ENCODE results near the gene NEU3. TPM values are rescaled to one million over a fixed set of nuclear protein-coding genes. Genes with fewer than 3 reads are reported as not detected.
A peak's percentile ranks its signal among the peaks of the same experiment; 100 is the strongest.
"Not testable (repeated sequence)": the region's sequence is repeated elsewhere in the genome, so short reads cannot be mapped to it uniquely, and the experiment has no call there.

Gene NEU3
- total and polyA plus RNA-seq, 4 experiments from 2014 or later: 0.64 to 15.7 (median 7.4) TPM

DNA sequence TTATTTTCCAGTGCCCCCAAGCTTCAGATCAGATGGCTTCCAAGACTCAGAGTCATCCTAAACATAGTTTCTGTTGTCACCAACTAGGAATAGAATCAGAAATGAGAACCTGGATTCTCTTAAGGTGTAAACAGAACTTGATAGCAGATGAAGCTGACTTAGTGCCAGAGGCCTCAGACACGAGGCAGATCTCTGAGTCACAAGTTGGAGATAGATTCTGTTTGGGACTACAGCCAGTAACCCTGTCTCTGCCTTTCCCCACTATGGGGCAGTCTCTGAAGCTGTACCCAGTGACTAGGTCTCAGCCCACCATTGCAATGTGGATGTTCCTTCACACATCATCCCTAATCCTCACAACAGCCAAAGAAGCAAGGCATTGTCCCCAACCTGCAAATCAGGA lies 25.4 kb downstream of the NEU3 start:
- H3K27me3 ChIP-seq (ENCODE audit: insufficient read depth, low read length): no peaks in the 10 kb centered on the region
- no peak overlapping the region for H3K4me3 ChIP-seq (ENCODE audit: low read length in 2 of 2)
- H3K4me3 Mint-ChIP-seq: no peak overlapping the region
- no peaks in the 10 kb centered on the region for H3K9me3 ChIP-seq (ENCODE audit: control insufficient read depth in 1 of 2, low read length in 2 of 2)
- H3K4me1 ChIP-seq (ENCODE audit: insufficient read depth, low read length): no peaks in the 10 kb centered on the region
- ChIA-PET POLR2A (ENCODE audit: partially characterized antibody) (no interaction called here), CTCF (ENCODE audit: partially characterized antibody) (interaction anchor here (1.0 to 6.9 kb wide), 2 partner anchors 8 to 191 kb away, joined by 3 to 47 read pairs; no protein-coding TSS in a partner anchor)
- peaks cover 0 to 6% (median 2%) of the 10 kb centered on the region in 8 donors for H3K9me3 Mint-ChIP-seq
- H3K36me3 ChIP-seq (ENCODE audit: insufficient read depth, low read length): peaks cover 9% of the 10 kb centered on the region
- no peaks in the 10 kb centered on the region for H3K27me3 Mint-ChIP-seq
- no peak overlapping the region for H3K27ac Mint-ChIP-seq
- H3K36me3 Mint-ChIP-seq: peaks cover 17 to 23% of the 10 kb centered on the region in 2 donors
- H3K27ac ChIP-seq (ENCODE audit: low read depth, low read length): no peak overlapping the region
- peaks cover 0 to 4% (median 0%) of the 10 kb centered on the region in 4 donors for H3K4me1 Mint-ChIP-seq
- no peak for DNase-seq
- intact Hi-C loops (cut with micrococcal nuclease): no loop called here

DNA sequence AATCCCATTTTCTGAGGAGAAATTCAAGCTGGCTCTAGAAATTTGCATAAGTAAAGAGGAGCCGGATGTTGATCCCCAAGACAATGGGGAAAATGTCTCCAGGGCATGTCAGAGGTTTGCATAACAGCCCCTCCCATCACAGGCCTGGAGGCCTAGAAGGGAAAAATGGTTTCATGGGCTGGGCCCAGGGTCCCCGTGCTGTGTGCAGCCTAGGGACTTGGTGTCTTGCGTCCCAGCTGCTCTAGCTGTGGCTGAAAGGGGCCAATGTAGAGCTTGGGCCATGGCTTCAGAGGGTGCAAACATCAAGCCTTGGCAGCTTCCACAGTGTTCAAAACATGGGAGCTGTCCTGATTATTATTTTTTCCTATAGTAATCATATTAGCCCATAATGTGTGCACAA lies 30.5 kb downstream of the NEU3 start:
- H3K27me3 ChIP-seq (ENCODE audit: insufficient read depth, low read length); H3K36me3 ChIP-seq (ENCODE audit: insufficient read depth, low read length); H3K36me3 Mint-ChIP-seq; POLR2A ChIA-PET (ENCODE audit: partially characterized antibody); H3K4me1 ChIP-seq (ENCODE audit: insufficient read depth, low read length); H3K9me3 Mint-ChIP-seq; H3K4me3 ChIP-seq (ENCODE audit: low read length in 2 of 2); DNase-seq; intact Hi-C loops (cut with micrococcal nuclease); H3K27ac ChIP-seq (ENCODE audit: low read depth, low read length); H3K4me3 Mint-ChIP-seq; H3K4me1 Mint-ChIP-seq; H3K9me3 ChIP-seq (ENCODE audit: control insufficient read depth in 1 of 2, low read length in 2 of 2); H3K27me3 Mint-ChIP-seq: not testable (repeated sequence)
- CTCF ChIA-PET (ENCODE audit: partially characterized antibody): interaction anchor here (0.9 kb wide), 1 partner anchor 203 kb away, joined by 3 read pairs; no protein-coding TSS in a partner anchor
- H3K27ac Mint-ChIP-seq: peak overlapping the region in 1 of 7 donors; percentile 14

GRCh38 chr11:75020328-75020727 lies 31.6 kb downstream of the NEU3 start:
- H3K27me3 Mint-ChIP-seq; H3K9me3 ChIP-seq (ENCODE audit: control insufficient read depth in 1 of 2, low read length in 2 of 2); H3K27me3 ChIP-seq (ENCODE audit: insufficient read depth, low read length); H3K27ac ChIP-seq (ENCODE audit: low read depth, low read length); H3K27ac Mint-ChIP-seq; H3K9me3 Mint-ChIP-seq; H3K4me1 Mint-ChIP-seq; H3K4me3 ChIP-seq (ENCODE audit: low read length in 2 of 2); POLR2A ChIA-PET (ENCODE audit: partially characterized antibody); H3K36me3 Mint-ChIP-seq; DNase-seq; intact Hi-C loops (cut with micrococcal nuclease); H3K36me3 ChIP-seq (ENCODE audit: insufficient read depth, low read length); H3K4me3 Mint-ChIP-seq; H3K4me1 ChIP-seq (ENCODE audit: insufficient read depth, low read length): not testable (repeated sequence)
- CTCF ChIA-PET (ENCODE audit: partially characterized antibody): interaction anchor here (0.9 to 7.9 kb wide), 4 partner anchors 9 to 228 kb away, joined by 3 to 47 read pairs (median 28); partner anchors contain the start of gene TPBGL

GRCh38 chr11:75022296-75022695 lies 33.6 kb downstream of the NEU3 start:
- Histone ChIP-seq H3K9me3 (ENCODE audit: control insufficient read depth in 1 of 2, low read length in 2 of 2) (no peaks in the 10 kb centered on the region), H3K4me3 (ENCODE audit: low read length in 2 of 2) (no peak overlapping the region), H3K4me1 (ENCODE audit: insufficient read depth, low read length) (no peaks in the 10 kb centered on the region), H3K27me3 (ENCODE audit: insufficient read depth, low read length) (no peaks in the 10 kb centered on the region), H3K27ac (ENCODE audit: low read depth, low read length) (no peak overlapping the region), H3K36me3 (ENCODE audit: insufficient read depth, low read length) (no peaks in the 10 kb centered on the region)
- H3K36me3 Mint-ChIP-seq: peaks cover 0 to 10% of the 10 kb centered on the region in 2 donors
- H3K4me1 Mint-ChIP-seq: no peaks in the 10 kb centered on the region
- H3K27me3 Mint-ChIP-seq: no peaks in the 10 kb centered on the region
- ChIA-PET POLR2A (ENCODE audit: partially characterized antibody) (interaction anchor here (0.9 to 1.0 kb wide), 2 partner anchors 226 to 227 kb away, joined by 3 read pairs; no protein-coding TSS in a partner anchor), CTCF (ENCODE audit: partially characterized antibody) (interaction anchor here (0.8 to 7.9 kb wide), 28 partner anchors 10 to 257 kb away, joined by 3 to 47 read pairs (median 6); no protein-coding TSS in a partner anchor)
- H3K4me3 Mint-ChIP-seq: no peak overlapping the region
- DNase-seq: no peak
- intact Hi-C loops (cut with micrococcal nuclease): no loop called here
- no peak overlapping the region for H3K27ac Mint-ChIP-seq
- H3K9me3 Mint-ChIP-seq: peaks cover 0 to 6% (median 3%) of the 10 kb centered on the region in 8 donors

DNA sequence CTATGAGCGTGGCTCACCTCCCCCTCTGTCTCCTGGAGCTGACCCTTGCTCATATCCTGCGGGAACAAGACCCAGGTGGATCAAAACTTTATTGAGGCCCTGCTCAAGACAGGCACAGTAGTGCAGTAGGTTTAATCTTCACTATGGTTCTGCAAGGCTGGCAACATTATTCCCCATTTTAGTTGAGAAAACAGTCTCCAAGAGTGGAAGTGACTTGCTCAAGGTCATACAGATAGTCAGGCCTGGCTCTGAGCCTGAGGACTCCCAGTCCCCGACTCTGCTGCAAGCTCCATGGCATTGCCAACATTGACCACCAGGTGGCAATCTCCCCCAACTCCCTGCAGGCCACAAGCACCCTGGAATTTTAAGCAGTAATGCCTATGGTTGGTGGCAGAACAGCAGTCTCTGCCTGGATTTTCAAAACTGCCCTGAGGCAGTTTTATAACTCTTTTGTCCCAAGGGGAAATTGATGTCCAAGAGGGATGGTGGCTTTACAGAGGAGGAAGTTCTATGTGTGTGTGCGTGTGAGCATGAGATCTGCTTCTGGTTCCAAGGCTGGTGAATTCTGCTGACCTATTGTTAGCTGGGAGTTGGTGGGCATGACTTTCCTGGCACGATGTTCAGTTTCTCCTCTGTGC lies 34.1 kb downstream of the NEU3 start:
- Mint-ChIP-seq H3K9me3 (peaks cover 0 to 6% (median 3%) of the 10 kb centered on the region in 8 donors), H3K36me3 (peaks cover 0 to 10% of the 10 kb centered on the region in 2 donors), H3K27ac (peak overlapping the region in 1 of 7 donors; percentile 10), H3K4me3 (no peak overlapping the region), H3K4me1 (no peaks in the 10 kb centered on the region), H3K27me3 (peaks cover 0 to 1% of the 10 kb centered on the region in 2 donors)
- intact Hi-C loops (cut with micrococcal nuclease): loop anchor here (1.0 kb wide), 2 partner anchors 117 to 248 kb away; no protein-coding TSS in a partner anchor
- POLR2A ChIA-PET (ENCODE audit: partially characterized antibody): interaction anchor here (0.9 kb wide), 1 partner anchor 226 kb away, joined by 3 read pairs; no protein-coding TSS in a partner anchor
- Histone ChIP-seq H3K36me3 (ENCODE audit: insufficient read depth, low read length) (no peaks in the 10 kb centered on the region), H3K27ac (ENCODE audit: low read depth, low read length) (no peak overlapping the region), H3K27me3 (ENCODE audit: insufficient read depth, low read length) (no peaks in the 10 kb centered on the region), H3K4me3 (ENCODE audit: low read length in 2 of 2) (no peak overlapping the region), H3K4me1 (ENCODE audit: insufficient read depth, low read length) (no peaks in the 10 kb centered on the region), H3K9me3 (ENCODE audit: control insufficient read depth in 1 of 2, low read length in 2 of 2) (no peaks in the 10 kb centered on the region)
- peak; percentile 59 to 69 (median 62) for DNase-seq
- CTCF ChIA-PET (ENCODE audit: partially characterized antibody): interaction anchor here (0.8 to 7.9 kb wide), 30 partner anchors 10 to 257 kb away, joined by 3 to 47 read pairs (median 6); no protein-coding TSS in a partner anchor

DNA sequence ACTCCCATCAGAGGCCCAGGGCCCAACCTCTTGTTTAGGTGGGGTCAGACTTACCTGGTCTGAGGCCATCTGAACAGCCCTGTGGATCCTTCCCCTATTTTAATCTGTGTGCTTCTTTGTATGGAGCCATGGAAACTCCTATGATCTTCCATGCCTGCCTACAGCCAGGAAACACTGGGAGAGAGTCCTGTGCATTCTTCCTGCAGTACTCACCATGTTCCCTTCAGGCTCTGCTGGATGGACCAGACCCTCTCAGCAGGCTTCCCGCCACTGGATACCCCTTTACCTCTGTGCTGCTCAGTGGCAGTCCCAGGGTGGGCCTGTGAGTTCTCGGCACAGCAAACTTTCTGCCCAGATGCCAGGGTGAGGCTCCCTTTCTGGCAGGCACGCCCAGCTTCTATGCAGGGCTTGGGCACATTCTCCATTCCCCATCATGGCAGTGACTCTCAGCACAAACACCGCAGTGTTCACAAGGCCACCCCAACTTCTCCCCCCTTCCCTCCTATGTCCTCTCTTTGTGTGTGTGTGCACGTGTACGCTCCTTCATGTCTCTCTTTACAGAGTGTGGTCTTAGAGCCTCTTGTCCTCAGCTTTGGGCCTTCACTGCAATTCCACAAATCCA lies 34.8 kb downstream of the NEU3 start:
- ChIA-PET POLR2A (ENCODE audit: partially characterized antibody) (interaction anchor here (0.9 kb wide), 1 partner anchor 225 kb away, joined by 3 read pairs; no protein-coding TSS in a partner anchor), CTCF (ENCODE audit: partially characterized antibody) (interaction anchor here (1.0 to 7.9 kb wide), 18 partner anchors 9 to 252 kb away, joined by 3 to 47 read pairs (median 6); partner anchors contain the start of gene TPBGL)
- H3K36me3 ChIP-seq (ENCODE audit: insufficient read depth, low read length): no peaks in the 10 kb centered on the region
- DNase-seq: no peak
- H3K27ac ChIP-seq (ENCODE audit: low read depth, low read length): no peak overlapping the region
- no peak overlapping the region for H3K27ac Mint-ChIP-seq
- H3K4me1 Mint-ChIP-seq: no peaks in the 10 kb centered on the region
- H3K9me3 Mint-ChIP-seq: peaks cover 0 to 4% (median 2%) of the 10 kb centered on the region in 8 donors
- H3K4me3 Mint-ChIP-seq: no peak overlapping the region
- intact Hi-C loops (cut with micrococcal nuclease): loop anchor here (1.0 kb wide), 2 partner anchors 117 to 248 kb away; no protein-coding TSS in a partner anchor
- no peaks in the 10 kb centered on the region for H3K27me3 ChIP-seq (ENCODE audit: insufficient read depth, low read length)
- H3K4me1 ChIP-seq (ENCODE audit: insufficient read depth, low read length): no peaks in the 10 kb centered on the region
- peaks cover 0 to 1% of the 10 kb centered on the region in 2 donors for H3K27me3 Mint-ChIP-seq
- H3K9me3 ChIP-seq (ENCODE audit: control insufficient read depth in 1 of 2, low read length in 2 of 2): no peaks in the 10 kb centered on the region
- no peak overlapping the region for H3K4me3 ChIP-seq (ENCODE audit: low read length in 2 of 2)
- H3K36me3 Mint-ChIP-seq: peaks cover 0 to 8% of the 10 kb centered on the region in 2 donors

DNA sequence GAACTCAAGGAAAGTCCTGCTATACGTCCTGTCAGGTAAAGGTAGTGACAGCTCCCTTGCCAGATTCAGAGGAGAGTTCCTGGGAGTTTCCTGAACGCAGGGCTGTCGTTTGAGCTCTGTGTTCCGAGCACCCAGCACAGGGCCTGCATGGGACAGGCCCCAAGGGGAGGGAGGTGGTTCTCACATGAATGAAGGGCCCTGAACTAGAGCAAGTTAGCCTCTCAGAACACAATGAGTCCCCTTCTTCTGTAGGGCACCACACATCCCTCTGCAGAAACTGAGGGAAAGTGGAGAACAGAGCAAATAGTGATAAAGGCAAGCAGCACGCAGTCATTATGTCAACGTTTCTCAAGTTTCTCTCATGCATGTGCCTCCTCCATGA lies 35.3 kb downstream of the NEU3 start:
- Histone ChIP-seq H3K27me3 (ENCODE audit: insufficient read depth, low read length) (no peaks in the 10 kb centered on the region), H3K4me3 (ENCODE audit: low read length in 2 of 2) (no peak overlapping the region), H3K9me3 (ENCODE audit: control insufficient read depth in 1 of 2, low read length in 2 of 2) (no peaks in the 10 kb centered on the region), H3K4me1 (ENCODE audit: insufficient read depth, low read length) (no peaks in the 10 kb centered on the region), H3K36me3 (ENCODE audit: insufficient read depth, low read length) (no peaks in the 10 kb centered on the region), H3K27ac (ENCODE audit: low read depth, low read length) (no peak overlapping the region)
- no peak for DNase-seq
- H3K27ac Mint-ChIP-seq: no peak overlapping the region
- ChIA-PET POLR2A (ENCODE audit: partially characterized antibody) (no interaction called here), CTCF (ENCODE audit: partially characterized antibody) (interaction anchor here (1.5 to 7.9 kb wide), 9 partner anchors 8 to 251 kb away, joined by 3 to 47 read pairs (median 16); partner anchors contain the start of gene TPBGL)
- H3K4me1 Mint-ChIP-seq: no peaks in the 10 kb centered on the region
- H3K9me3 Mint-ChIP-seq: peaks cover 0 to 2% (median 0%) of the 10 kb centered on the region in 8 donors
- peaks cover 0 to 1% of the 10 kb centered on the region in 2 donors for H3K27me3 Mint-ChIP-seq
- no peak overlapping the region for H3K4me3 Mint-ChIP-seq
- H3K36me3 Mint-ChIP-seq: peaks cover 0 to 4% of the 10 kb centered on the region in 2 donors
- intact Hi-C loops (cut with micrococcal nuclease): no loop called here
